Gastroesophageal sphincter (tissue), 3 donors: ENCODE results near the gene MAGEA6.

Source experiments
- EP300 ChIP-seq: sonication (generic); formaldehyde crosslinking; IDR thresholded peaks from one replicate; pipeline ENCODE4 v1.6.1; 2017; ENCODE audit warnings: antibody characterized with exemption, mild to moderate bottlenecking
- POLR2A ChIP-seq, 2 donors: fragments of 450-650 bp; IDR thresholded peaks; one replicate each; pipeline ENCODE4 v1.6.1; 2017; ENCODE audit warnings: antibody characterized with exemption in 2 of 2, mild to moderate bottlenecking in 2 of 2, moderate library complexity in 1 of 2
- POLR2AphosphoS5 ChIP-seq: sonication (generic); formaldehyde crosslinking; IDR thresholded peaks from one replicate; pipeline ENCODE4 v1.6.1; 2017; ENCODE audit warnings: antibody characterized with exemption
- TF ChIP-seq, protein P1 (sequence below), 4 experiments: fragments of 200-600 bp in 2 of 4; fragments of 450-650 bp in 2 of 4; sonication (generic) in 1 of 4; IDR thresholded peaks; one replicate each; pipeline ENCODE4 v1.5.1; 2017 to 2019; ENCODE audit warnings: antibody characterized with exemption in 4 of 4, mild to moderate bottlenecking in 2 of 4, moderate library complexity in 2 of 4

DNA sequence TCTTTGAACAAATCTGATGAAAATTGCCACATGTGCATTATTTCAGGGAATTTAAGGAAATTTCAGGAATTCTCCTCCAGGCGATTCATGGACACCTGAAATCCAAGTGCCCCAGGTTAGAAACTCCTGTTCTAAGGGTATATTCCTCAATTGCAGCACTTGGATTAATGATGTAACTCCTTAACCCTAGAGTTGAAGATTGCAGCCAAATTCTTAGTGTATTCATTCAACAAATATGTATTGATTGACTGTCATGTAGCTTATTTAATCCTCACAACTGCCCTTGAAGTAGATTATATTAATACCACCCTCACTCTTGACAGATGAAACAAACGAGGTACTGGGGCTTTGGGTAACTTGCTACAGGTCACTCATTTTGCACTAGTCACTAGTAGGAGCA is 49.8 kb upstream of the MAGEA6 start:
- TF ChIP-seq, protein P1, sequence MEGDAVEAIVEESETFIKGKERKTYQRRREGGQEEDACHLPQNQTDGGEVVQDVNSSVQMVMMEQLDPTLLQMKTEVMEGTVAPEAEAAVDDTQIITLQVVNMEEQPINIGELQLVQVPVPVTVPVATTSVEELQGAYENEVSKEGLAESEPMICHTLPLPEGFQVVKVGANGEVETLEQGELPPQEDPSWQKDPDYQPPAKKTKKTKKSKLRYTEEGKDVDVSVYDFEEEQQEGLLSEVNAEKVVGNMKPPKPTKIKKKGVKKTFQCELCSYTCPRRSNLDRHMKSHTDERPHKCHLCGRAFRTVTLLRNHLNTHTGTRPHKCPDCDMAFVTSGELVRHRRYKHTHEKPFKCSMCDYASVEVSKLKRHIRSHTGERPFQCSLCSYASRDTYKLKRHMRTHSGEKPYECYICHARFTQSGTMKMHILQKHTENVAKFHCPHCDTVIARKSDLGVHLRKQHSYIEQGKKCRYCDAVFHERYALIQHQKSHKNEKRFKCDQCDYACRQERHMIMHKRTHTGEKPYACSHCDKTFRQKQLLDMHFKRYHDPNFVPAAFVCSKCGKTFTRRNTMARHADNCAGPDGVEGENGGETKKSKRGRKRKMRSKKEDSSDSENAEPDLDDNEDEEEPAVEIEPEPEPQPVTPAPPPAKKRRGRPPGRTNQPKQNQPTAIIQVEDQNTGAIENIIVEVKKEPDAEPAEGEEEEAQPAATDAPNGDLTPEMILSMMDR (IDR thresholded peaks at IDR 0.05) = no peak
- TF ChIP-seq POLR2AphosphoS5 (no peak), POLR2A (IDR thresholded peaks at IDR 0.05) (no peak), EP300 (no peak)
